DMS53 treated with DMSO at 0.1 percent for 48 hours (cell line): ENCODE results near the gene TCTN1.
"Not testable (repeated sequence)": the region's sequence is repeated elsewhere in the genome, so short reads cannot be mapped to it uniquely, and the experiment has no call there.

Experiments used
- DNase-seq: peaks from one replicate; lab custom pipeline; 2025; ENCODE audit not compliant: unreplicated experiment; lab: John Stamatoyannopoulos, UW

The TCTN1 gene

GRCh38 chr12:110613771-110614684 lies at the start of gene TCTN1:
Gene TCTN1 (plus strand): TSS chr12:110614129. CDS start chr12:110614183, 54 bp downstream.
- DNase-seq = peak; percentile 97

GRCh38 chr12:110564471-110564991 lies 49.4 kb upstream of the TCTN1 start:
- no peak for DNase-seq

- DNase-seq = peak; percentile 45
Observed at GRCh38 chr12:110565894-110566871, 47.7 kb upstream of the TCTN1 start.

- no peak for DNase-seq
Observed at GRCh38 chr12:110566993-110567392, 46.9 kb upstream of the TCTN1 start.

GRCh38 chr12:110568752-110569151 lies 45.2 kb upstream of the TCTN1 start:
- no peak for DNase-seq

- not testable (repeated sequence) for DNase-seq
Observed at GRCh38 chr12:110569838-110570237, 44.1 kb upstream of the TCTN1 start.

- DNase-seq = not testable (repeated sequence)
Observed at GRCh38 chr12:110570798-110571197, 43.1 kb upstream of the TCTN1 start.

- no peak for DNase-seq
Observed at GRCh38 chr12:110574044-110574443, 39.9 kb upstream of the TCTN1 start.

- not testable (repeated sequence) for DNase-seq
Observed at GRCh38 chr12:110574717-110575230, 39.2 kb upstream of the TCTN1 start.

DNA sequence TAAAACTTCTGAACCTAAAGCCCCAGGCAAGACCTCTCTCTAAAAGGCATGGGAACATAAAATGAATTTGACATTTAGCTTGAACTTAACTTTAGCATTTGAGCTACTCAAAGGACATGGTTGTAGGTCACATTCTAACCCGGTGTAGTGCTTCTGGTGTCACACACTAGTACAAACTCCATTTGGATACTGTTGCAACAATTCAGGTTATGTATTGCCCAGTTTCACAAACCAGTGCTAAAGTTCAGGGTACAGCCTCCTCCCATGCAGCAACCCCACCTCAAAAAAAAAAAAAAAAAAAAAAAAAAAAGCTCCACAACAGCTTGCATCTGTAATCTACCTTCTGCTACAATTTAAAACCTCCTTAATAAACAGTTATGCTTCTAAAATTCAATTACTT lies 38.6 kb upstream of the TCTN1 start:
- no peak for DNase-seq

- no peak for DNase-seq
Observed at GRCh38 chr12:110576504-110576903, 37.4 kb upstream of the TCTN1 start.

- DNase-seq = no peak
Observed at GRCh38 chr12:110577864-110578693, 35.9 kb upstream of the TCTN1 start.

DNA sequence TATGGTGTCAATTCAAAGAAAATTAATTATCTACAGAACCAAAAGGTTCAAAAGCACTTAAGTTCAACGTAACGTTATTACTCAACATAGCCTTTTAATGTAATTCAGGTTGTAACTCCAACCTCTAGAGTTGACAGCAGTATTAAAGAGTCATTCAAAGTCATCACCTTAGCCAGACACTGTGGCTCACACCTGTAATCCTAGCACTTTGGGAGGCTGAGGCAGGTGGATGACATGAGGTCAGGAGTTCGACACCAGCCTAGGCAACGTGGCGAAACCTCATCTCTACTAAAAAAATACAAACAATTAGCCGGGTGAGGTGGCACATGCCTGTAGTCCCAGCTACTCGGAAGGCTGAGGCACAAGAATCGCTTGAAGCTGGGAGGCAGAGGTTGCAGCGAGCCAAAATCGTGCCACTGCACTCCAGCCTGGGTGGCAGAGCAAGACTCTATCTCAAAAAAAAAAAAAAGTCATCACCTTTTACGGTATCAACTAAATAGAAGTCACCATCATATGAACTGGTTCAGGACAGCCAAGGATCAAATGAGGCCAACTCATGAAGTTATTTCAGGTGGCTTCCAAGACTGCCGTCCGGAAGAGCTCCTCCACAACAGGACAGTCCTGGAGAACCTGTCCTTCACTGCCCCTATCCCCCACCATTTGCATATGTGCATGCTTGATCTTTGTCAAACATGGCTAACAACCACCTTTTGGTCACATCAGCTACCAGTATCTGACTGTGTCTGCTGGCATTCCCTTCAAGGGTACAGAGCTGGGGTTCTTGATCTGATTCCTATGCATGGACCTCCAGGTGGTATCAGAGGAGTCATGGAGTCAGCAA lies 35.0 kb upstream of the TCTN1 start:
- no peak for DNase-seq

DNA sequence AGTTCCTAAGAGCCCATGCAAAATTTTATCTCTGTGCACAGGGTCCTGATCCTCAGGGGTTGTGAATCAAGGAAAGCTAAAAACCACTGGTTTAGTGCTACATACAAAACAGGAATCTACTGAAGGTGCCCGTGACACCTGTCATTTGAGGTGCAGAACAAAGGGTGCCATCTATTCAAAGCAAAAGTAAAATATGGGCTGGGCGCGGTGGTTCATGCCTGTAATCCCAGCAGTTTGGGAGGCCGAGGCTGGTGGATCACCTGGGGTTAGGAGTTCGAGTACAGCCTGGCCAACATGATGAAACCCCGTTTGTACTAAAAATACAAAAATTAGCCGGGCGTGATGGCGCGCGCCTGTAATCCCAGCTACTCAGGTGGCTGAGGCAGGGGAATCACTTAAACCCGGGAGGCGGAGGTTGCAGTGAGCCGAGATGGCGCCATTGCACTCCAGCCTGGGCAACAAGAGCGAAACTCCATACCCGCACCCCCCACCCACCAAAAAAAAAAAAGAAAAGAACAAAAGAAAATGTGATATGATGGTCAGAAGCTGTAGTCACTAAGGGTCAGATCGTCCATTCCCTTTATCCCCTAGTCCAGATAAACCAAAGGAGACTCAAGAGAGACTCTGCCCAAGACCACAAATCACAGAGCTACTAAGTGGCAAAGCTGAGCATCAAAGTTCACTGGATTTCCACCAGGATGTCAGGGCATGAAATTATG lies 34.2 kb upstream of the TCTN1 start:
- DNase-seq = no peak

- no peak for DNase-seq
Observed at GRCh38 chr12:110581931-110582275, 32.0 kb upstream of the TCTN1 start.

DNA sequence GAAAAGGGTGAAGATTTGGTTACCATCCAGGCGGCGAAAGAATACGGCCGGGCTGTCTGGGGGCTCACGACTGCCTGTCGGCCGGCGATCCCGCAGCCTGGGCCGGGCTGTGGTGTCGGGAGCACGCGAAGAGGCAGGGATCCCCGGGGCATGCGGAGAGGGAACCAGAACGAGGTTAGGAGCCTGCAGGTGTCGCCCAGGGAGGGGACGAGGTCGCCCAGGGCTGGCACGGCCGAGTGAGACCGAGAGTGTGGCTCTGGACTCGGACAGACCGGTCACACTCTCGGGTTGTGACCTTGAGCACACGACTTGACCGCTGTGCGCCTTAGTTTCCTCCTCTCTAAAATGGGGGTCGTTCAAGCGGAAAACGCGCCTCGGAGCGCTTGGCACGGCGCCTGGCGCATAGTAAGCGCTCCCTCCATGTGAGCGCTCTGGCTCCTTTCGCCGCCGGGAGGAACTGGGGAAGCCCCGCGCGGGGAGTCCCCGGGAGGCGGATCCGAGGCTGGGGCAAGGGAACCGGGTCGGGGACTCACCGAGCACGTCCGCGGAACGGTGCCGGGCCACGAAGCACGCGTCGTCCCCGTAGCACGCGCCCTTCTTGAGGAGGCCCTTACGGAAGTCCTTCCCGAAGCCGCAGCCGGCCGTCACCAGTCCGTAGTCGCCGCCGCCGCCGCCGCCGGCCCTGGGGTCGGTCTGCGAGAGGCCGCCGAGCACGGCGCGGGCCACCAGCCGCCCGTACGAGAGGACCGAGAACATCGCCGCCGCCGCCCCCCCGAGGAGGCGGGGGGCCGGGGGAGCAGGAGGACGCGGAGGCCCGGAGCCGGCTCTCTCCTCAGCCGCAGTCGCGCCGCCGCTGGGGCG lies 31.4 kb upstream of the TCTN1 start:
- DNase-seq = peak; percentile 25

DNA sequence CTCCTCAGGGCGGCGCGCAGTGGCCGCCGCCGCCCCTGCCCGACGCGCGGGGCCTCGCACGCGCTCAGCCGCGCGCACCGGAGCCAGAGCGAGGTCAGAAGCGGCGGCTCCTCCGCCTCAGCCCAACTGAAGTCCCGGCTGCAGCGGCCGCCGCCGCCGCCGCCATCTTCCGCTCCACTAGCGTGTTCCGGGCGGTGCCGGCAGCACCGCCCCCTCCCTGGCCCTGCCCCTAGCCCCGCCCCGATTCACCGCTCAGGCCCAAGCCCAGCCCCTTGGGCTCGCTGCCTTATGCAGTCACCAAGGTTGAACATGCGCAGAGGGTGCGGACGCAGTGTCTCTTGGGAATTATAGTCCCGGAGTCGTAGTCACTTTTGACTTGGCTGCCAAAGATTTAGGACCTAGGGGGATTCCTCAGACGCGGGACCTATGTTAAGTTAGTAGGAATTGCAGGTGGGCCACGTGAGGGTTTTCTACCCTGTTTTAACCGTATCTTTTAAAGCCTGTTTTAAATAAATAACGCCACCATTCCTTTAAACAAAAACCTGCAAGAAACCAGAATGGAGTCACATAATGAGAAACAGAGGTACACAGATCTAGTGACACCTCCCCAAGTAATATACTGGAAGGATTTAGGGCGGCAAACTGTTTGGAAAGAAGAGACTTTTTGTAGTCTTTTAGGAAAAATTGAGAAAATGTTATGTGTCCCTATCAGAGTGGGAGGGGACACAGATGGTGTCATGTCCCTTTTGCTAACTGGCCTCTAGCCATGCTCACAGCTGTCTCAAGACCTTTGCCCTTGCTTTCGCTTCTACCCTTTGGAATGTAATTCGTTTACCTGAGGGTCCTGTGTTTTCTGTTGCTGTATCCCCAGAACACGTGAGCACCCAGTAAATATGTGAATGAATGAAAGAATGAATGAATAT lies 30.5 kb upstream of the TCTN1 start, which contains the start of gene PPTC7:
PPTC7 (minus strand) TSS at position 182 of the 923 bp plus-strand sequence. CDS start 287 bp downstream, outside the sequence.
- peak; percentile 95 for DNase-seq
